ENCODE data around the gene BAIAP2L2. TPM values are rescaled to one million over a fixed set of nuclear protein-coding genes. Genes with fewer than 3 reads are reported as not detected.

The BAIAP2L2 gene
- total RNA-seq, 1 donor from 2014 or later = 0.54 TPM

- FAIRE-seq (no peak), DNase-seq (ENCODE audit: low read depth) (no peak)
- TF ChIP-seq CTCF (IDR thresholded peaks at IDR 0.05; ENCODE audit: insufficient read depth, low read depth, low read length) (no peak), EZH2 (IDR thresholded peaks at IDR 0.05; ENCODE audit: insufficient read depth, low read length) (no peak)
- Histone ChIP-seq H3K79me2 (ENCODE audit: insufficient read depth, low read length) (no peaks in the 10 kb centered on the region), H3K4me2 (ENCODE audit: low read length) (no peak overlapping the region), H3K27ac (ENCODE audit: low read depth, low read length) (no peak overlapping the region), H3K4me3 (ENCODE audit: insufficient read depth, low read depth, low read length) (no peak overlapping the region), H3K9me3 (ENCODE audit: insufficient read depth, low read depth, low read length) (no peaks in the 10 kb centered on the region), H3K36me3 (ENCODE audit: insufficient read depth, low read length) (no peaks in the 10 kb centered on the region), H2AFZ (ENCODE audit: low read depth, low read length) (no peak overlapping the region), H3K9ac (ENCODE audit: low read length) (no peak overlapping the region), H3K4me1 (ENCODE audit: insufficient read depth, low read length) (no peaks in the 10 kb centered on the region), H4K20me1 (ENCODE audit: insufficient read depth, low read length) (no peaks in the 10 kb centered on the region), H3K27me3 (ENCODE audit: insufficient read depth, low read length) (no peaks in the 10 kb centered on the region)
- Mint-ChIP-seq H3K9me3 (ENCODE audit: unreplicated experiment) (no peaks in the 10 kb centered on the region), H3K27me3 (ENCODE audit: low read depth, unreplicated experiment) (peaks cover 24% of the 10 kb centered on the region), H3K36me3 (ENCODE audit: low read depth, unreplicated experiment) (no peaks in the 10 kb centered on the region), H3K4me3 (ENCODE audit: unreplicated experiment) (peak overlapping the region; percentile 11), H3K4me1 (ENCODE audit: low read depth, unreplicated experiment) (peaks cover under 1% of the 10 kb centered on the region), H3K27ac (ENCODE audit: unreplicated experiment) (no peak overlapping the region)
These were observed 64.3 kb downstream of the BAIAP2L2 start for GRCh38 chr22:38046070-38046748.

GRCh38 chr22:38043151-38044039 is 67.1 kb downstream of the BAIAP2L2 start:
- H4K20me1 ChIP-seq (ENCODE audit: insufficient read depth, low read length) = no peaks in the 10 kb centered on the region
- Mint-ChIP-seq H3K27ac (ENCODE audit: unreplicated experiment) (no peak overlapping the region), H3K36me3 (ENCODE audit: low read depth, unreplicated experiment) (no peaks in the 10 kb centered on the region), H3K27me3 (ENCODE audit: low read depth, unreplicated experiment) (peaks cover 11% of the 10 kb centered on the region), H3K4me1 (ENCODE audit: low read depth, unreplicated experiment) (peaks cover 7% of the 10 kb centered on the region), H3K4me3 (ENCODE audit: unreplicated experiment) (peak overlapping the region; percentile 45), H3K9me3 (ENCODE audit: unreplicated experiment) (no peaks in the 10 kb centered on the region)
- no peak overlapping the region for H3K4me3 ChIP-seq (ENCODE audit: insufficient read depth, low read depth, low read length)
- no peak overlapping the region for H3K4me2 ChIP-seq (ENCODE audit: low read length)
- H3K9me3 ChIP-seq (ENCODE audit: insufficient read depth, low read depth, low read length) = no peaks in the 10 kb centered on the region
- H3K4me1 ChIP-seq (ENCODE audit: insufficient read depth, low read length) = no peaks in the 10 kb centered on the region
- no peaks in the 10 kb centered on the region for H3K27me3 ChIP-seq (ENCODE audit: insufficient read depth, low read length)
- FAIRE-seq (no peak), DNase-seq (ENCODE audit: low read depth) (no peak)
- H3K79me2 ChIP-seq (ENCODE audit: insufficient read depth, low read length) = no peaks in the 10 kb centered on the region
- H3K9ac ChIP-seq (ENCODE audit: low read length) = no peak overlapping the region
- TF ChIP-seq EZH2 (IDR thresholded peaks at IDR 0.05; ENCODE audit: insufficient read depth, low read length) = no peak
- TF ChIP-seq CTCF (IDR thresholded peaks at IDR 0.05; ENCODE audit: insufficient read depth, low read depth, low read length) = no peak
- no peak overlapping the region for H2AFZ ChIP-seq (ENCODE audit: low read depth, low read length)
- H3K27ac ChIP-seq (ENCODE audit: low read depth, low read length) = no peak overlapping the region
- H3K36me3 ChIP-seq (ENCODE audit: insufficient read depth, low read length) = no peaks in the 10 kb centered on the region

GRCh38 chr22:38042488-38042790 is 68.0 kb downstream of the BAIAP2L2 start:
- no peak for TF ChIP-seq CTCF (IDR thresholded peaks at IDR 0.05; ENCODE audit: insufficient read depth, low read depth, low read length)
- no peak for TF ChIP-seq EZH2 (IDR thresholded peaks at IDR 0.05; ENCODE audit: insufficient read depth, low read length)
- H3K79me2 ChIP-seq (ENCODE audit: insufficient read depth, low read length) = no peaks in the 10 kb centered on the region
- no peak overlapping the region for H3K27ac ChIP-seq (ENCODE audit: low read depth, low read length)
- no peaks in the 10 kb centered on the region for H3K9me3 ChIP-seq (ENCODE audit: insufficient read depth, low read depth, low read length)
- no peak for FAIRE-seq
- H3K36me3 ChIP-seq (ENCODE audit: insufficient read depth, low read length) = no peaks in the 10 kb centered on the region
- DNase-seq (ENCODE audit: low read depth) = no peak
- H3K4me3 Mint-ChIP-seq (ENCODE audit: unreplicated experiment) = no peak overlapping the region
- no peaks in the 10 kb centered on the region for H3K36me3 Mint-ChIP-seq (ENCODE audit: low read depth, unreplicated experiment)
- no peaks in the 10 kb centered on the region for H3K27me3 ChIP-seq (ENCODE audit: insufficient read depth, low read length)
- peaks cover 11% of the 10 kb centered on the region for H3K27me3 Mint-ChIP-seq (ENCODE audit: low read depth, unreplicated experiment)
- peaks cover 7% of the 10 kb centered on the region for H3K4me1 Mint-ChIP-seq (ENCODE audit: low read depth, unreplicated experiment)
- no peak overlapping the region for H3K4me2 ChIP-seq (ENCODE audit: low read length)
- H3K9me3 Mint-ChIP-seq (ENCODE audit: unreplicated experiment) = no peaks in the 10 kb centered on the region
- no peak overlapping the region for H3K9ac ChIP-seq (ENCODE audit: low read length)
- H3K4me1 ChIP-seq (ENCODE audit: insufficient read depth, low read length) = no peaks in the 10 kb centered on the region
- H2AFZ ChIP-seq (ENCODE audit: low read depth, low read length) = no peak overlapping the region
- no peaks in the 10 kb centered on the region for H4K20me1 ChIP-seq (ENCODE audit: insufficient read depth, low read length)
- no peak overlapping the region for H3K27ac Mint-ChIP-seq (ENCODE audit: unreplicated experiment)
- no peak overlapping the region for H3K4me3 ChIP-seq (ENCODE audit: insufficient read depth, low read depth, low read length)

All from astrocyte (in vitro differentiated cells and primary cell).